T-cell (primary cell): ENCODE measurements around the gene PRPF6. TPM values are rescaled to one million over a fixed set of nuclear protein-coding genes. Genes with fewer than 3 reads are reported as not detected.
A peak's percentile ranks its signal among the peaks of the same experiment; 100 is the strongest.

Source experiments
- ATAC-seq, 4 experiments: fragments of 200-7000 bp in 3 of 4; fragments of 150-1000 bp in 1 of 4; cut with Tn5 transposase; replicated peaks in 1 of 4; 1 replicate in 3 of 4; 2 replicates in 1 of 4; pipeline ENCODE4 v1.10.0; 2021; ENCODE audit warnings: moderate library complexity in 3 of 4, mild to moderate bottlenecking in 2 of 4, moderate number of reproducible peaks in 1 of 4
- CTCF ChIA-PET, 2 donors: fragments of 300-600 bp; sonication (Branson Sonifier 250); formaldehyde crosslinking; loops; one replicate each; lab custom pipeline; 2022; ENCODE audit warnings: antibody characterized with exemption in 2 of 2; lab: Charles Lee
- POLR2A ChIA-PET, 2 donors: fragments of 300-600 bp; sonication (Branson Sonifier 250); formaldehyde crosslinking; loops; one replicate each; lab custom pipeline; 2022; ENCODE audit warnings: antibody characterized with exemption in 2 of 2; lab: Charles Lee
- DNase-seq, 35 experiments: peaks; one replicate each; pipeline versions ENCODE4 v3.0.0 to v3.0.0-alpha.2; 2013 to 2023
- H3K27ac ChIP-seq: one replicate; pipeline ENCODE4 v1.5.1; 2013; ENCODE audit warnings: low read length
- H3K27me3 ChIP-seq, 2 experiments: replicated peaks in 1 of 2; 1 replicate in 1 of 2; 2 replicates in 1 of 2; pipeline versions ENCODE4 v1.6.1 to v1.7.0; 2013; ENCODE audit warnings: low read length in 1 of 2, mixed read lengths in 1 of 2; ENCODE audit not compliant: control insufficient read depth in 2 of 2, insufficient read depth in 2 of 2; ENCODE audit errors: extremely low read depth in 1 of 2
- H3K36me3 ChIP-seq, 2 donors: 1 replicate in 1 of 2; 2 replicates in 1 of 2; pipeline versions ENCODE4 v1.6.1 to v1.7.0; 2013; ENCODE audit warnings: low read length in 1 of 2; ENCODE audit not compliant: control insufficient read depth in 2 of 2, insufficient read depth in 1 of 2; ENCODE audit errors: extremely low read depth in 1 of 2
- H3K4me1 ChIP-seq, 2 experiments: 1 replicate in 1 of 2; 2 replicates in 1 of 2; pipeline versions ENCODE4 v1.6.1 to v1.7.0; 2013; ENCODE audit warnings: low read length in 2 of 2, mixed read lengths in 1 of 2; ENCODE audit not compliant: insufficient read depth in 2 of 2, control insufficient read depth in 1 of 2; ENCODE audit errors: extremely low read depth in 1 of 2
- H3K4me3 ChIP-seq, 2 donors: 1 replicate in 1 of 2; 2 replicates in 1 of 2; pipeline versions ENCODE4 v1.5.1 to v1.7.0; 2013; ENCODE audit warnings: mild to moderate bottlenecking in 2 of 2, low read length in 1 of 2, moderate library complexity in 1 of 2; ENCODE audit not compliant: control insufficient read depth in 1 of 2; ENCODE audit errors: extremely low read depth in 1 of 2
- H3K9me3 ChIP-seq: 2 replicates; pipeline ENCODE4 v1.7.0; 2013
- H3K27ac Mint-ChIP-seq, 2 donors: one replicate each; pipeline ENCODE4 v1.8.0; 2020 to 2021; ENCODE audit warnings: mild to moderate bottlenecking in 2 of 2, mixed read lengths in 2 of 2
- H3K27me3 Mint-ChIP-seq, 2 donors: one replicate each; pipeline ENCODE4 v1.8.0; 2021 to 2022; ENCODE audit warnings: mixed read lengths in 2 of 2
- H3K36me3 Mint-ChIP-seq: one replicate; pipeline ENCODE4 v1.8.0; 2021; ENCODE audit warnings: mixed read lengths
- H3K4me1 Mint-ChIP-seq, 3 donors: one replicate each; pipeline ENCODE4 v1.8.0; 2020 to 2022; ENCODE audit warnings: mixed read lengths in 3 of 3, mild to moderate bottlenecking in 1 of 3
- H3K4me3 Mint-ChIP-seq, 3 donors: one replicate each; pipeline ENCODE4 v1.8.0; 2020 to 2022; ENCODE audit warnings: mild to moderate bottlenecking in 3 of 3, mixed read lengths in 3 of 3, moderate library complexity in 3 of 3
- H3K9me3 Mint-ChIP-seq, 3 donors: one replicate each; pipeline ENCODE4 v1.8.0; 2020 to 2022; ENCODE audit warnings: mixed read lengths in 3 of 3
- WGBS: methylation state at CpG from one replicate; pipeline ENCODE4 v1.1.5; 2013; ENCODE audit warnings: missing lambda C conversion rate; ENCODE audit not compliant: insufficient coverage; 5-methylcytosine and 5-hydroxymethylcytosine counted together
- total RNA-seq, 35 experiments: library from RNA in 6 of 35; stranded (reverse) in 6 of 35; fragments of 120-200 nt in 1 of 35; gene quantifications; one replicate each; pipeline versions ENCODE4 v1.2.1 to v1.2.4 and lab custom pipeline; 2013 to 2026

Gene PRPF6
- total RNA-seq, 5 donors from 2014 or later (not counting 1 experiment from before 2014, with no cell fraction given), result 59.8 to 106 (median 83.5) TPM

DNA sequence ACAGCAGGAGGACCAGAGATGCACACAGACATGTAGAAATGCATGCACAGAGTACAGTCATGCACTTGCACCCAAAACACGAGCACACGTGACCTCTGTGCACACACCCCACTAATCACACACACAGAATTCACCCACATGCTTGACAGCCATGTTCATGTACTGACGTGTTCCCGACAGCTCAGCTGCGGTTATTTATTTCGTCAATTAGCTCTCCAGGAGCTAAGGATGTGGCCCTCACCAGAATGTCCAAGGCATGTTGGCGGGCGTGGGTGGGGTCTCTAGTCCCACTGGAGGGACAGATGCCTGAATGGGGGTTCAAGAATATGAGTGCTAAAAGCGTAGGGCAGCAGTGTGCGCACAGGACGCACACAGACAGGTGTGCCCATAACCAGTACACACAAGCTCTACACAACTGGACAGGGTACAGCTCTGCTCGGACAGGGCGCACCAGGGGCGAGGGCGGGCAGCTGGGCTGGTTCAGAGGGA, 571 bp upstream of the PRPF6 start:
- ChIA-PET POLR2A (interaction anchor here in 1 of 2 donors (1.0 kb wide), 1 partner anchor 115 kb away, joined by 3 read pairs; the partner anchor contains the start of gene TPD52L2), CTCF (interaction anchor here (0.7 to 1.8 kb wide), 8 partner anchors 24 to 339 kb away, joined by 3 to 8 read pairs (median 4); partner anchors contain the start of genes LIME1 (in 1 of the 2), RTEL1 (in 1 of the 2), TCEA2 (in 1 of the 2) and UCKL1 (in 1 of the 2))
- ATAC-seq (peak; percentile 7 to 37 (median 14)), DNase-seq (peak in 9 of 35 experiments; percentile 24 to 67 (median 31))
- no peaks in the 10 kb centered on the region for H3K27me3 Mint-ChIP-seq
- H3K9me3 ChIP-seq, result no peaks in the 10 kb centered on the region
- H3K27ac Mint-ChIP-seq, result peak overlapping the region; percentile 96 to 98
- 28% methylated on average over 8 of the region's 15 CpGs for WGBS
- peak overlapping the region; percentile 62 to 72 for H3K4me3 ChIP-seq
- H3K27me3 ChIP-seq, result no peaks in the 10 kb centered on the region
- peaks cover 24% of the 10 kb centered on the region for H3K36me3 Mint-ChIP-seq
- H3K36me3 ChIP-seq, result peaks cover 8 to 30% of the 10 kb centered on the region in 2 donors
- H3K9me3 Mint-ChIP-seq, result no peaks in the 10 kb centered on the region
- H3K27ac ChIP-seq, result peak overlapping the region; percentile 80
- H3K4me3 Mint-ChIP-seq, result peak overlapping the region; percentile 84 to 94 (median 85)
- H3K4me1 Mint-ChIP-seq, result peaks cover 62 to 68% (median 65%) of the 10 kb centered on the region in 3 donors
- peaks cover 37 to 58% of the 10 kb centered on the region in 2 experiments for H3K4me1 ChIP-seq

DNA sequence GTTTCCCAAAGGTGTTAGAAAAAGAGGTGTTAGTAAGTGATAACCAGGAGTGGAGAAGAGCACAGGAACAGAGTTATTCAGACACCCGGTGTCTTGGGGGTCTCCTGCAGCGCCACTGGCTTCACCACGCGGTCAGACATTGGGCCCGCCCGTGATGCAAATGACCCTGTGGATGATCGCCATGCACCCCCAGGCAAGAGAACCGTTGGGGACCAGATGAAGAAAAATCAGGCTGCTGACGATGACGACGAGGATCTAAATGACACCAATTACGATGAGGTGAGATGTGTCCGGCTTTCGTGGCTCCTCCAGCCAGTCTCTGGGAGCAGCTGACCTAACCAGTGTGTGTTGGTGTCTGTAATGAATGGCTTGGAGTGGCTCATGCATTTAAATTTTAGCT, 2.0 kb downstream of the PRPF6 start:
- Histone ChIP-seq H3K27me3 (no peaks in the 10 kb centered on the region), H3K4me1 (peaks cover 29 to 44% of the 10 kb centered on the region in 2 experiments), H3K36me3 (peaks cover 0 to 45% of the 10 kb centered on the region in 2 donors), H3K9me3 (no peaks in the 10 kb centered on the region), H3K4me3 (no peak overlapping the region), H3K27ac (no peak overlapping the region)
- 97% methylated on average over 14 of the region's 14 CpGs for WGBS
- Mint-ChIP-seq H3K27ac (peak overlapping the region in 1 of 2 donors; percentile 21), H3K4me1 (peaks cover 45 to 48% (median 48%) of the 10 kb centered on the region in 3 donors), H3K27me3 (no peaks in the 10 kb centered on the region), H3K4me3 (peak overlapping the region; percentile 49 to 84 (median 64)), H3K9me3 (no peaks in the 10 kb centered on the region), H3K36me3 (peaks cover 24% of the 10 kb centered on the region)
- POLR2A ChIA-PET, result no interaction called here
- ATAC-seq (no peak), DNase-seq (no peak)
- CTCF ChIA-PET, result no interaction called here

DNA sequence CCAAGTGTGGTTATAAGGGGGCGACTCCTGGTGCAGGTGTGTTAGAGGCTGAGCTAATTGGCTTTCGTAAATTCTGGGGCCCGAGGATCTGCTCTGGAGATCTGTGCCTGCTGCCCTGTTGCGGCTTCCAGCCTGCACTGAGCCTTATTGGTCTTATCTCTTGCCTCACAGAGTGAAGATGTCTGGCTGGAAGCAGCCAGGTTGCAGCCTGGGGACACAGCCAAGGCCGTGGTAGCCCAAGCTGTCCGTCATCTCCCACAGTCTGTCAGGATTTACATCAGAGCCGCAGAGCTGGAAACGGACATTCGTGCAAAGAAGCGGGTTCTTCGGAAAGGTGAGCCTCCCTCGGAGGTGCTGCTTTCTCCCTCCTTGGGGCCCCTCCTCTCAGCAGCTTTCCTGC, 20.0 kb downstream of the PRPF6 start:
- peaks cover 11 to 32% (median 30%) of the 10 kb centered on the region in 3 donors for H3K4me1 Mint-ChIP-seq
- ChIA-PET CTCF (no interaction called here), POLR2A (interaction anchor here in 1 of 2 donors (0.7 kb wide), 1 partner anchor 1720 kb away, joined by 6 read pairs; no protein-coding TSS in a partner anchor)
- H3K4me3 Mint-ChIP-seq, result no peak overlapping the region
- no peak for DNase-seq
- Histone ChIP-seq H3K36me3 (peaks cover 18 to 81% of the 10 kb centered on the region in 2 donors), H3K27me3 (peaks cover 0 to 2% of the 10 kb centered on the region in 2 experiments), H3K9me3 (no peaks in the 10 kb centered on the region), H3K4me3 (no peak overlapping the region), H3K4me1 (peaks cover 0 to 5% of the 10 kb centered on the region in 2 experiments), H3K27ac (no peak overlapping the region)
- no peak overlapping the region for H3K27ac Mint-ChIP-seq
- no peak for ATAC-seq
- no peaks in the 10 kb centered on the region for H3K27me3 Mint-ChIP-seq
- over 99% methylated on average over 9 of the region's 12 CpGs for WGBS
- H3K9me3 Mint-ChIP-seq, result no peaks in the 10 kb centered on the region
- H3K36me3 Mint-ChIP-seq, result peaks cover 50% of the 10 kb centered on the region

DNA sequence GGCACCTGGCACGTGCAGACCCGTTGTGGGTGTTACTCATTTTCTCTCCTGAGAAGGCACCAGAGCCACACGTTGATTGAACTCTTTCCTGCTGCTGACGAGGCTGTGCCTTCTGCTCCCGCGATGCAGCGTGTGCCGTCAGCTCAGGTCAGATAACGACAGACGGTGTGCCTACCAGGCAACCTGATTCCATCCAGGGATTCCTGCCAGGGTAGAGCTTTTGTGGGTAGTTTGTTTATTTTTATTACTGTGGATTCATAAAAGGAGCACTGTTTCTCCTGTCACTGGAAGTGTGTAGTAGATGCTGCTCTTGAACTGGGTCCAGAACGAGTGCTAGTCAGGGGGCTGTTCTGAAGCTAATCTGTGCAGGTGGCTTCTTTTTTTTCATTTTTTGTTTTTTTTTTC, 20.7 kb downstream of the PRPF6 start:
- peak overlapping the region in 2 of 3 donors; percentile 22 to 50 for H3K4me3 Mint-ChIP-seq
- WGBS, result 91% methylated on average over 9 of the region's 11 CpGs
- H3K36me3 Mint-ChIP-seq, result peaks cover 54% of the 10 kb centered on the region

DNA sequence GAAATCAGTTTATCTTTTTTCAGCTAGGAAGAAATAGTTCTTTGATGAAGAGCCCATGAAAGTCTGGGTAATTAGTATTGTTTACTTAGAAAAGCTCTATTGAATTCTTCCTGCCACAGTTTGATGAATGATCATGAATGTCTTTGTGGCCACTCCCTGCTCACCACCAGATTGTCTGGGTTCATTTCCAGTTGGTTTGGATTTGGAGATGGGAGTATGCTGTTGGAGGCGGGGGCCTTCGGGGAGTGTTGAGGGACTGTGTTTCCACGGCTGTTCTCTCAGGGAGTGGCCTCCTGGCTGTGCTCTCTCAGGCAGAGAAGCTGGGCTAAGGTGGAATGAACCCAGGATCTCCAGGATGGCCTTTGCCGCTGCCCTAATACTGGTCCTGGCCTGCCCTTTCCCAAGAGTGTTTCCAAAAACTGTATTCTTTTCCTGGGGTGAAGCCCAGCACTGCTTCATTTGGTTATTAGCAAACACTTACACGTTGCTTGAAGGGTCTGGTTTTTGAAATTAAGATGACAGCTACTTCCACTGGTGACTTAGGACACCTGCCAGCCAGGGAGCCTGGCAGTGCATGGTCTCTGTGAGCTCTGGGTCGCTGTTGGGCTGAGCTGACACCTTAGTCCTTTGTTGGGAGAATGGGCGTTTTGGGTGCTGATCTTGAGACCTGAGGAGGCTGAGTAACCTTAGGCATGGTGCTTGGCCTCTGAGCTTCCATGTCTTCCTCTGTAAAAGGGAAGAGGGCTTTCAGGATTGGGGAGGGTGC, 23.2 kb downstream of the PRPF6 start:
- POLR2A ChIA-PET, result no interaction called here
- no peak for ATAC-seq
- CTCF ChIA-PET, result interaction anchor here in 1 of 2 donors (0.6 kb wide), 1 partner anchor 466 kb away, joined by 3 read pairs; no protein-coding TSS in a partner anchor

More for the DNA sequence above, 20.7 kb downstream of the PRPF6 start:
- H3K27me3 Mint-ChIP-seq, result no peaks in the 10 kb centered on the region
- no peak overlapping the region for H3K27ac ChIP-seq
- H3K4me1 ChIP-seq, result peaks cover 0 to 5% of the 10 kb centered on the region in 2 experiments
- ChIA-PET CTCF (interaction anchor here in 1 of 2 donors (0.6 kb wide), 1 partner anchor 217 kb away, joined by 4 read pairs; no protein-coding TSS in a partner anchor), POLR2A (interaction anchor here in 1 of 2 donors (0.7 kb wide), 1 partner anchor 38 kb away, joined by 7 read pairs; no protein-coding TSS in a partner anchor)
- ATAC-seq (peak in 1 of 4 experiments; percentile 75), DNase-seq (no peak)
- H3K27ac Mint-ChIP-seq, result peak overlapping the region in 1 of 2 donors; percentile 84
- peaks cover 0 to 2% of the 10 kb centered on the region in 2 experiments for H3K27me3 ChIP-seq
- peaks cover 18 to 76% of the 10 kb centered on the region in 2 donors for H3K36me3 ChIP-seq
- no peaks in the 10 kb centered on the region for H3K9me3 ChIP-seq
- H3K4me1 Mint-ChIP-seq, result peaks cover 11 to 35% (median 30%) of the 10 kb centered on the region in 3 donors
- H3K4me3 ChIP-seq, result no peak overlapping the region
- no peaks in the 10 kb centered on the region for H3K9me3 Mint-ChIP-seq

DNA sequence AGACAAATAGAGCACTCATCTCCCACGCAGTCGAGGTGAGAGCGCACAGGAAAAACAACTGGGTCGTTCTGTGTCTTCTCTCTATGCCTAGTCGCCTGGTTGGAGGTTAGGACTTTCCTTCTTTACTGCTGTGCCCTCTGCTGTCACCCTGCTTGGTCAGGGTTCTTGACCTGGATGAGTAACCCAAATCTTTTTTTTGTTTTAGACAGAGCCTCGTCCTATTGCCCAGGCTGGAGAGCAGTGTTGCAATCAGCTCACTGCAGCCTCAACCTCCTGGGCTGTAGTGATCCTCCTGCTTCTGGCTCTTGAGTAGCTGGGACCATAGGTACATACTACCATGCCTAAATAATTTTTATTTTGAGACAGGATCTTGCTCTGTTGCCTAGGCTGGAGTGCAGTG, 24.5 kb downstream of the PRPF6 start:
- no peak for DNase-seq
- Mint-ChIP-seq H3K9me3 (peaks cover 0 to 5% (median 0%) of the 10 kb centered on the region in 3 donors), H3K27ac (peak overlapping the region; percentile 39 to 76), H3K4me1 (peaks cover 27 to 66% (median 57%) of the 10 kb centered on the region in 3 donors), H3K4me3 (peak overlapping the region in 1 of 3 donors; percentile 6), H3K36me3 (peaks cover 63% of the 10 kb centered on the region), H3K27me3 (no peaks in the 10 kb centered on the region)
- Histone ChIP-seq H3K27ac (no peak overlapping the region), H3K36me3 (peaks cover 30 to 70% of the 10 kb centered on the region in 2 donors), H3K4me3 (no peak overlapping the region), H3K9me3 (no peaks in the 10 kb centered on the region), H3K27me3 (peaks cover 0 to 2% of the 10 kb centered on the region in 2 experiments), H3K4me1 (peaks cover 0 to 11% of the 10 kb centered on the region in 2 experiments)
- no peak for ATAC-seq
- WGBS, result 82% methylated on average over 3 of the region's 6 CpGs
- ChIA-PET POLR2A (no interaction called here), CTCF (interaction anchor here in 1 of 2 donors (0.6 kb wide), 1 partner anchor 824 kb away, joined by 3 read pairs; no protein-coding TSS in a partner anchor)

More for the DNA sequence above, 23.2 kb downstream of the PRPF6 start:
- peaks cover 0 to 5% (median 0%) of the 10 kb centered on the region in 3 donors for H3K9me3 Mint-ChIP-seq
- peaks cover 0 to 2% of the 10 kb centered on the region in 2 experiments for H3K27me3 ChIP-seq
- 100% methylated on average over 6 of the region's 7 CpGs for WGBS
- no peak overlapping the region for H3K4me3 Mint-ChIP-seq
- no peak overlapping the region for H3K27ac ChIP-seq
- peaks cover 17 to 54% (median 45%) of the 10 kb centered on the region in 3 donors for H3K4me1 Mint-ChIP-seq
- peak overlapping the region in 1 of 2 donors; percentile 76 for H3K27ac Mint-ChIP-seq
- peaks cover 62% of the 10 kb centered on the region for H3K36me3 Mint-ChIP-seq
- peaks cover 27 to 75% of the 10 kb centered on the region in 2 donors for H3K36me3 ChIP-seq
- no peaks in the 10 kb centered on the region for H3K27me3 Mint-ChIP-seq
- H3K4me3 ChIP-seq, result no peak overlapping the region
- peaks cover 0 to 5% of the 10 kb centered on the region in 2 experiments for H3K4me1 ChIP-seq
- H3K9me3 ChIP-seq, result no peaks in the 10 kb centered on the region
- no peak for DNase-seq
